Muscle of leg (tissue), 16 donors: ENCODE measurements around the gene MAN2B2. TPM values are rescaled to one million over a fixed set of nuclear protein-coding genes. Genes with fewer than 3 reads are reported as not detected.
A peak's percentile ranks its signal among the peaks of the same experiment; 100 is the strongest.

Experiments used
- DNase-seq: peaks from one replicate; pipeline ENCODE4 v3.0.0; 2013
- H3K27ac ChIP-seq: one replicate; pipeline ENCODE4 v1.5.1; 2013; ENCODE audit warnings: mild to moderate bottlenecking, low read length, control low read depth
- H3K27me3 ChIP-seq: one replicate; pipeline ENCODE4 v1.6.1; 2013; ENCODE audit warnings: low read length; ENCODE audit not compliant: control insufficient read depth, insufficient read depth
- H3K36me3 ChIP-seq: one replicate; pipeline ENCODE4 v1.6.1; 2013; ENCODE audit warnings: low read length; ENCODE audit not compliant: control insufficient read depth, insufficient read depth
- H3K4me1 ChIP-seq: one replicate; pipeline ENCODE4 v1.6.1; 2013; ENCODE audit warnings: low read length; ENCODE audit not compliant: control insufficient read depth, insufficient read depth
- H3K4me3 ChIP-seq: one replicate; pipeline ENCODE4 v1.5.1; 2013; ENCODE audit warnings: low read length, control low read depth
- H3K9me3 ChIP-seq: replicated peaks from 2 replicates; pipeline ENCODE4 v1.6.1; 2013; ENCODE audit warnings: low read depth, low read length; ENCODE audit not compliant: control insufficient read depth
- WGBS: methylation state at CpG from one replicate; pipeline ENCODE4 v1.1.5; 2013; ENCODE audit warnings: missing lambda C conversion rate; ENCODE audit not compliant: insufficient coverage; 5-methylcytosine and 5-hydroxymethylcytosine counted together
- long read RNA-seq, 11 donors: transcript quantifications; one replicate each; lab custom pipeline, GENCODE V29; 2026
- polyA plus RNA-seq, 8 donors: library from polyadenylated mRNA; unstranded; fragments of 120-200 nt; gene quantifications; one replicate each; pipeline versions ENCODE4 v1.2.1 to v1.2.3, GENCODE V29; 2013; ENCODE audit warnings: inconsistent platforms in 1 of 8, low replicate concordance in 1 of 8; ENCODE audit not compliant: insufficient read length in 8 of 8, insufficient read depth in 1 of 8
- total RNA-seq: library from RNA; stranded (reverse); fragments of 120-200 nt; gene quantifications from one replicate; pipeline ENCODE4 v1.2.4, GENCODE V29; 2013

The MAN2B2 gene
- total RNA-seq = 4.9 TPM
- polyA plus RNA-seq = 10 to 100 TPM in 1 of 8 donors, 1 to 10 TPM in 7; 5.3 to 12.1 (median 8.8) TPM
- long read RNA-seq, donor 1 = 0 reads
- long read RNA-seq, donor 2 = 0 reads
- long read RNA-seq, donor 3 = 0 reads
- long read RNA-seq, donor 4, full-length matches to known transcripts = 1 of 1 reads
- long read RNA-seq, donor 4, partial matches to known transcripts = 0 of 1 reads
- long read RNA-seq, donor 4, other reads (novel, unspliced or antisense) = 0 of 1 reads
- long read RNA-seq, donor 5, full-length matches to known transcripts = 1 of 1 reads
- long read RNA-seq, donor 5, partial matches to known transcripts = 0 of 1 reads
- long read RNA-seq, donor 5, other reads (novel, unspliced or antisense) = 0 of 1 reads
- long read RNA-seq, donor 6, partial matches to known transcripts = 98 of 155 reads
- long read RNA-seq, donor 6, other reads (novel, unspliced or antisense) = 57 of 155 reads
- long read RNA-seq, donor 7 = 0 reads
- long read RNA-seq, donor 8 = 0 reads
- long read RNA-seq, donor 9 = 0 reads
- long read RNA-seq, donor 10, full-length matches to known transcripts = 1 of 63 reads
- long read RNA-seq, donor 10, partial matches to known transcripts = 12 of 63 reads
- long read RNA-seq, donor 10, other reads (novel, unspliced or antisense) = 50 of 63 reads
- long read RNA-seq, donor 11 = 0 reads

DNA sequence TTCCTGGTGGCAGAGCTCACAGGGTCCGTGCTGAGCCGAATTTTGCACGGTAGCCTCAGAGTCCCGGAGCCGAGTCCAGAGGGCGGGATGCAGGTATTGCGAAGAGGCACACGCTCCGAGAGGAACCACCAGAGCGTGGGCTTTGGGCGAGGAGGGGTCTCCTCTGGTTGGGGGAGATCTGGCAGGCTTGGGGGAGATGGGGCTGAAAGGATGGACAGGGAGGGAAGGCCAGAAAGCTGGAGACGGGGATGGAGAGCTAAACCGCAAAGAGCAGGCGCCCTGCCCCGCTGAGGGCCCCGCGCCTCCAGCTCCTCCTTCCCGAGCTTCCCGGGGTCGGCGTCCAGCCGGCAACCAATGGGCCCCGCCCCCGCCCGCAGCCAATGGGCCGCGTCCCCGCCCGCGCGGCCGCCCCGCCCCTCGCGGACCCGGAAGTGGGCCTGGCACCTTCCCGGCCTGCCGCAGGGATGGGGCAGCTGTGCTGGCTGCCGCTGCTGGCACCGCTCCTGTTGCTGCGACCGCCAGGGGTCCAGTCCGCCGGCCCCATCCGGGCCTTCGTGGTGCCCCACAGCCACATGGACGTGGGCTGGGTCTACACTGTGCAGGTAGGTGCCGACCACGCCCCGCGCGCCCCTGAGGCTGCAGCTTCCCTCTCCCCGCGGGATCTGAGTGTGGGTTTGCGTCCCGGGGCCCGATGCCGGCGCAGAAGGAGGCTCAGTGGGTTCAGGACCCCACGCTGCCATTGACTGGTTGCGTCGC is at the start of gene MAN2B2:
TSS of gene MAN2B2 (plus strand) at position 443 of the 756 bp plus-strand sequence. CDS start at position 465, 22 bp downstream.
- peak; percentile 91 for DNase-seq
- H3K27me3 ChIP-seq = peaks cover 24% of the 10 kb centered on the region
- H3K4me1 ChIP-seq = peaks cover 15% of the 10 kb centered on the region
- H3K27ac ChIP-seq = no peak within 1 kb of the TSS
- H3K4me3 ChIP-seq = peak within 1 kb of the TSS; percentile 63
- no peaks in the 10 kb centered on the region for H3K9me3 ChIP-seq
- under 1% methylated on average over 58 of the region's 62 CpGs for WGBS
- H3K36me3 ChIP-seq = peaks cover 12% of the 10 kb centered on the region

DNA sequence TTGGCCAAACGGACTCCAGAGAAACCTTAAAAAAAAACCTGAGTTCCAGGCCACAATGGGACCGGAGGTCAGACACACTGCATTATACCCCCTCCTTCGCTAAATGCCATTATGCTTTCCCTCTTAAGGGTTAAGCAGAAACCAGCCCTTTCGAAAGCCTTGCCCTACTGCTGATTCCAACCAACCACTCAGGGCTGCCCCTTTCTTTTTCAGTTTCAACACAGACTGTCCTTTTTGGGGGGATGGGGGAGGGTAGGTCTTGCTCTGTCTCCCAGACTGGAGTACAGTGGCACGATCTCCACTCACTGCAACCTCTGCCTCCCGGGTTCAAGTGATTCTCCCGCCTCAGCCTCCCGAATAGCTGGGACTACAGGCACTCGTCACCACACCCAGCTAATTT is 49.5 kb upstream of the MAN2B2 start:
- no peaks in the 10 kb centered on the region for H3K36me3 ChIP-seq
- H3K27ac ChIP-seq = no peak overlapping the region
- no peak overlapping the region for H3K4me3 ChIP-seq
- no peaks in the 10 kb centered on the region for H3K4me1 ChIP-seq
- no peaks in the 10 kb centered on the region for H3K9me3 ChIP-seq
- DNase-seq = no peak
- 89% methylated on average over 7 of the region's 9 CpGs for WGBS
- no peaks in the 10 kb centered on the region for H3K27me3 ChIP-seq

DNA sequence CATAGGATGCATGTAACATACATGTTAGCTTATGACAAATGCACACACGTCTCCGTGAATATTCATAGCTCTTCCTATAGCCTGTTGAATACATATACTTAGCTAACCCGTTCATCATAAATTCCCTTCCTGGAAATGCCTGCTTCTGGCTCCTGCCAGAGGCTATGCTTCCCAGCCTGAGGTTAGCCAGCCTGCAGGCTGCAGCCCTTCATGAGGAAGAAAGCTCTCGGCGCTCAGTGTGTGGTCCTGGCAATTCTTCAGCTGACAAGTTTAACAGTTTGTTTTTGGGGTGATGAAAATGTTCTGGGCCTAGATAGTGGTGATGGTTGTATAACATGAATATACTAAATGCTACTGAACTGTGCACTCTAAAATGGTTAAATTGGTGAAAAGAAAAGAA is 48.8 kb upstream of the MAN2B2 start:
- no peaks in the 10 kb centered on the region for H3K9me3 ChIP-seq
- no peaks in the 10 kb centered on the region for H3K36me3 ChIP-seq
- 58% methylated on average over 5 of the region's 5 CpGs for WGBS
- H3K27ac ChIP-seq = no peak overlapping the region
- no peaks in the 10 kb centered on the region for H3K27me3 ChIP-seq
- no peak overlapping the region for H3K4me3 ChIP-seq
- H3K4me1 ChIP-seq = no peaks in the 10 kb centered on the region
- no peak for DNase-seq

DNA sequence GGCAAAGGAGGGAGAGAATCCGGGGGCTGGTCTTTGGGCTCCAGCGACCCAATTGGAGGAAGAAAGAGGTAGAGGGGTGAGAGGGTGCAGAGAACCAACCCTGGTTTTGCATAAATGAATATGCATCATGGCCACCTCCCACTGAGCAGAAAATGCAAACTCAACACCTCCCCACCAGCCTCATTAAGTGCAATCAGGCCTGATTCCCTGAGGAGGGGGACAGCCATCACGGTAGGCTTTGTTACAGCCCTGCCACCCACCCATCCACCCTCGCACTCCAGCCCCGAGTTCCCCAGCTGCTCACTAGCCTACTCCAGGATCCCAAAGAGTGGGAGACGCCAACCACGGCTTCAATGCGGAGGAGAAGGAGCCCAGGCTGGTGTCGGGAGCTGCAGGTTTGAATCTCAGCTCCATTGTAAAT is 48.3 kb upstream of the MAN2B2 start:
- DNase-seq = no peak
- H3K9me3 ChIP-seq = no peaks in the 10 kb centered on the region
- no peaks in the 10 kb centered on the region for H3K4me1 ChIP-seq
- H3K27ac ChIP-seq = no peak overlapping the region
- 36% methylated on average over 9 of the region's 9 CpGs for WGBS
- H3K27me3 ChIP-seq = no peaks in the 10 kb centered on the region
- H3K36me3 ChIP-seq = no peaks in the 10 kb centered on the region
- H3K4me3 ChIP-seq = no peak overlapping the region

DNA sequence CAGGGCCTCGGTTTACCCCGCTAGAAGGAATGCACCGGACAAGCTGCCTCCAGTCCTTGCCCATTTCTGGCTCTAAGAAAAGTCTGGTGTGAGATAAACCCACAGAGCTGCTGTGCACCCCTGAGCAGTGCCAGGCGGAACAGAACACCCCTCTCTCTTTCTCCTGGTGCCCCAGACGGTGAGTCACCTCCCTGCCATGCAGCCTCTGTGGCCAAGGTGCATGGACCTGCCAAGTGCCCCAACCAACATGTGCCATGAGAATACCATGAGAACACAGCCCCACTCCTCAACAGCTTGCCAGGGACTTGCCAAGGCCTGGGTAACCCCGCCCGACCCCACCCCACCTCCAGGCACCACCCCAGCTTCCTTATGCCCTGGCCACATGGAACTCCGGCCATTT is 47.7 kb upstream of the MAN2B2 start:
- no peaks in the 10 kb centered on the region for H3K9me3 ChIP-seq
- H3K27ac ChIP-seq = no peak overlapping the region
- no peak overlapping the region for H3K4me3 ChIP-seq
- H3K4me1 ChIP-seq = no peaks in the 10 kb centered on the region
- no peak for DNase-seq
- no peaks in the 10 kb centered on the region for H3K27me3 ChIP-seq
- 85% methylated on average over 8 of the region's 8 CpGs for WGBS
- H3K36me3 ChIP-seq = no peaks in the 10 kb centered on the region

DNA sequence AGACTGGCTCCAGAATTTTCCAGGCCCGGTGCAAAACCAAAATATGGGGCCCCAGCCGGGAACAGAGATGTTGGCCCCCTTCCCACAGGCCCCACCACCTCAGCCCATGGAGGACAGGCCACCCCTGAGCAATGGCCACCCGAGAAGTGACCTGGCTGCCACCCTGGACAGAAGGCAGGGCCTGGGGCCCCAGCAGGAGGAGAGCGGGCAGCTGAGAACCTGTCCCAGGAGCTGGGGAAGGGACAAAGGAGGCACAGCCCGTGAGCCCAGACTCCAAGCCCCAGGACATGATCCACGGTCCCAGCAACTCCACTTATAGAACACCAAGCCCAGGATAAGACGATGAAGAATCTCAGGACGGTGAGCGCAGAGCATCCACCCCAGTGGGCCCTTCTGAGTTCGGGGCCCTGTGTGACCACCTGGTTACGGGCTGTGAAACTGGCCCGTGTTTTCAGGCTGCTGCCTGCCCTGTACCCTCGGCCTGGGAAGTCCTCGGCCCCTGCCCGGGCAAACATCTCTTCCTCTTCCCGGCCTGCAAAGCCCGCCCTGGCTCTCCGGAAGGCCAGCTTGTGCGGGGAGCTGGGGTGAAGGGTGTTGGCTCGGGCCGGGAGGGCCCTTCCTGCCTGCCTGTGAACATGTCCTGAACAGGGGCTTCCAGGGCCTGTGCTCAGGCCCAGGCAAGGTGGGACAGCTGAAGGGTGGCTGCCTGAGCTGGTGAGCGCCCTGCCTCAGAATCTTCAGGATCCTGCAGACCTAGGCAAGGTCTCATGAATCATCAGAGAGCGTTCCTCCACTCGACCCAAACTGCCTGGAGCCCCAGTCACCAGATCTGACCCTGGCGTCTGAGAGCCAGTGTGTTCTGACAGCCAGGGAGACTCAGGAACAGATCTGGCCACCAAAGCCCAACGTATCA is 47.0 kb upstream of the MAN2B2 start:
- WGBS = 77% methylated on average over 16 of the region's 26 CpGs
- Histone ChIP-seq H3K4me1 (no peaks in the 10 kb centered on the region), H3K36me3 (no peaks in the 10 kb centered on the region), H3K27me3 (no peaks in the 10 kb centered on the region), H3K27ac (no peak overlapping the region), H3K4me3 (no peak overlapping the region), H3K9me3 (no peaks in the 10 kb centered on the region)
- DNase-seq = no peak

DNA sequence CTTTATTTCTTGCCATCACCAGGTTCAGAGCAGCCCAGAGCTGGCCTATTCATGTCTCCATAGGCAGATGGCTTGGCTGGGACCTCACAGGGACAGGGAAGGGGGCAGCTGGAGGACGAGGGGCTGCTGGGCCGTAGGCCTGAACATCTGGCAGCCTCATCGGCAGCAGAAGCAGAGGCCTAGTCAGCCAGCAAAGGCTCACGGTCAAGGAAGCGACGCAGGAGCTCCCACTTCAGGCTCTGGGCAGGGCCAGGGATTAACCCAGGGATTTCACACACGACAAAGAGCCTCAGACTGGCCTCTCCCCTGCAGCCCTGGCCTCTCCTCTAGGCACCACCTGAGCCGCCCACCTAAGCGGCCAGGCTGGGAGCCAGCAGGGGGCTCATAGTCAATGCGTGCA is 46.0 kb upstream of the MAN2B2 start:
- no peaks in the 10 kb centered on the region for H3K36me3 ChIP-seq
- no peaks in the 10 kb centered on the region for H3K27me3 ChIP-seq
- DNase-seq = peak; percentile 66
- H3K27ac ChIP-seq = no peak overlapping the region
- no peak overlapping the region for H3K4me3 ChIP-seq
- H3K4me1 ChIP-seq = no peaks in the 10 kb centered on the region
- no peaks in the 10 kb centered on the region for H3K9me3 ChIP-seq
- 37% methylated on average over 10 of the region's 10 CpGs for WGBS

DNA sequence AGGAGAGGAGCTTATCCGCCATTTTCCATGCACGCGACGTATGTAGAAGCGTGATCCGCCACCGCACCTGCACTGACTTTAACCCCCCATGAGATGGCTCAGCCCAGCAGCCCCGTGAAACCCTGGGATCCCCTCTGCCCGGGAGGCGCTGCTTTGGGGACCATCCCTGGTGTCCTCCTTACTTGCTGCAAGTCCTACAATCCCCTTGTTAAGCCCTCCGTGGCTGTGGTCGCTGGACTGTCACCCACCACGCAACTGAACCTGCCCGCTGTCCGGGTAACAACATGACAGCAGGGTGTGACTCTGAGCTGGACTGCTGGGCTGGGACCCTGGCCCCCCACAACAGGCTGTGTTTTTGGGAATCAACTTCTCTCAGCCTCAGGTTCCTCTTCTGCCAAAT is 44.7 kb upstream of the MAN2B2 start:
- DNase-seq = no peak
- no peaks in the 10 kb centered on the region for H3K36me3 ChIP-seq
- 91% methylated on average over 13 of the region's 15 CpGs for WGBS
- no peak overlapping the region for H3K4me3 ChIP-seq
- H3K9me3 ChIP-seq = no peaks in the 10 kb centered on the region
- no peaks in the 10 kb centered on the region for H3K27me3 ChIP-seq
- no peak overlapping the region for H3K27ac ChIP-seq
- H3K4me1 ChIP-seq = no peaks in the 10 kb centered on the region

DNA sequence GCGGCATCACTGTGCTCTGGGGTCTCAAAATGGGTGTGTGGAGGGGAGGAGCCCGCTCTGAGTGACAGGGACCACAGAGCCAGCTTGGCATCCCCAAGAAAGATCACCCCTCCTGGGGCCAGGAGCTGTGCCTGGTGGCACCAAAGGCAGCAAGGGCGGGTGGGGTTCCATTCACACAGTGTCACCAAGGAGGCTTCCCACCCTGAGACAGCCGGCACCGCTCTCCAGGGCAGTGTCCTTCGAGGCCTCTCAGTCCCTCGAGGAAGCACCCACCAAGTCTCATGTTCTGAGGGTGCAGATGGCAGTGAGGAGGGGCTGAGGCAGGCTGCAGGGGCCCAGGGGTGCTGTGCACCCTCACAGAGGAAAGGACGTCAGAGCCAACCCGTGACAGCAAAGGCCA is 44.0 kb upstream of the MAN2B2 start:
- 56% methylated on average over 8 of the region's 9 CpGs for WGBS
- Histone ChIP-seq H3K4me3 (no peak overlapping the region), H3K27me3 (no peaks in the 10 kb centered on the region), H3K27ac (no peak overlapping the region), H3K4me1 (no peaks in the 10 kb centered on the region), H3K36me3 (no peaks in the 10 kb centered on the region), H3K9me3 (no peaks in the 10 kb centered on the region)
- no peak for DNase-seq
